ENCODE data around the gene TPO. TPM values are rescaled to one million over a fixed set of nuclear protein-coding genes. Genes with fewer than 3 reads are reported as not detected.
"Not testable (repeated sequence)": the region's sequence is repeated elsewhere in the genome, so short reads cannot be mapped to it uniquely, and the experiment has no call there.

TPO gene
- total RNA-seq, 1 donor from 2014 or later = not detected

GRCh38 chr2:1501991-1502390, 88.7 kb downstream of the TPO start:
- no peak for DNase-seq (ENCODE audit: low read depth in 2 of 2)

GRCh38 chr2:1502891-1503304, 89.6 kb downstream of the TPO start:
- no peak for DNase-seq (ENCODE audit: low read depth in 2 of 2)

- DNase-seq (ENCODE audit: low read depth in 2 of 2) = no peak
Observed at GRCh38 chr2:1503471-1504310, 90.4 kb downstream of the TPO start.

GRCh38 chr2:1504311-1504750, 91.1 kb downstream of the TPO start:
- no peak for DNase-seq (ENCODE audit: low read depth in 2 of 2)

GRCh38 chr2:1505031-1505441, 91.8 kb downstream of the TPO start:
- DNase-seq (ENCODE audit: low read depth in 2 of 2) = no peak

GRCh38 chr2:1509271-1510065, 96.2 kb downstream of the TPO start:
- no peak for DNase-seq (ENCODE audit: low read depth in 2 of 2)

GRCh38 chr2:1510176-1510575, 96.9 kb downstream of the TPO start:
- no peak for DNase-seq (ENCODE audit: low read depth in 2 of 2)

- no peak for DNase-seq (ENCODE audit: low read depth in 2 of 2)
Observed at GRCh38 chr2:1511455-1511854, 98.2 kb downstream of the TPO start.

GRCh38 chr2:1512321-1513289, 99.3 kb downstream of the TPO start:
- no peak for DNase-seq (ENCODE audit: low read depth in 2 of 2)

GRCh38 chr2:1514391-1515072, 101.3 kb downstream of the TPO start:
- no peak for DNase-seq (ENCODE audit: low read depth in 2 of 2)

- DNase-seq (ENCODE audit: low read depth in 2 of 2) = no peak
Observed at GRCh38 chr2:1515073-1515430, 101.8 kb downstream of the TPO start.

- DNase-seq (ENCODE audit: low read depth in 2 of 2) = no peak
Observed at GRCh38 chr2:1515986-1516797, 102.9 kb downstream of the TPO start.

GRCh38 chr2:1516798-1517060, 103.5 kb downstream of the TPO start:
- no peak for DNase-seq (ENCODE audit: low read depth in 2 of 2)

GRCh38 chr2:1517291-1517690, 104.0 kb downstream of the TPO start:
- not testable (repeated sequence) for DNase-seq (ENCODE audit: low read depth in 2 of 2)

- no peak for DNase-seq (ENCODE audit: low read depth in 2 of 2)
Observed at GRCh38 chr2:1517786-1518185, 104.5 kb downstream of the TPO start.

- no peak for DNase-seq (ENCODE audit: low read depth in 2 of 2)
Observed at GRCh38 chr2:1518331-1518803, 105.1 kb downstream of the TPO start.

GRCh38 chr2:1518867-1519530, 105.7 kb downstream of the TPO start:
- DNase-seq (ENCODE audit: low read depth in 2 of 2) = no peak

- DNase-seq (ENCODE audit: low read depth in 2 of 2) = no peak
Observed at GRCh38 chr2:1521191-1521877, 108.1 kb downstream of the TPO start.

Measured in lung microvascular endothelial cell (primary cell).